GM06990 (cell line): ENCODE measurements around the gene STOML1.

Experiments
- DNase-seq: peaks from one replicate; pipeline ENCODE4 v3.0.0-alpha.2; 2011; ENCODE audit not compliant: insufficient read length; ENCODE audit errors: extremely low read depth
- H3K27me3 ChIP-seq: replicated peaks from 2 replicates; pipeline ENCODE4 v1.6.0; 2011; ENCODE audit warnings: low read length; ENCODE audit not compliant: control insufficient read depth, insufficient read depth
- H3K36me3 ChIP-seq: 2 replicates; pipeline ENCODE4 v1.5.1; 2011; ENCODE audit warnings: low read length; ENCODE audit not compliant: control insufficient read depth, insufficient read depth
- H3K4me3 ChIP-seq: replicated peaks from 2 replicates; pipeline ENCODE4 v1.5.1; 2011; ENCODE audit warnings: low read depth, mild to moderate bottlenecking, control low read depth, low read length
- CTCF ChIP-seq: IDR thresholded peaks from 2 replicates; pipeline ENCODE4 v1.5.1; 2011; ENCODE audit warnings: low read length, control low read depth, mild to moderate bottlenecking, inconsistent platforms; ENCODE audit not compliant: insufficient read depth, poor library complexity, severe bottlenecking

STOML1 gene

GRCh38 chr15:74011610-74012009, 19.5 kb upstream of the STOML1 start:
- no peaks in the 10 kb centered on the region for H3K27me3 ChIP-seq
- TF ChIP-seq CTCF = no peak
- no peak overlapping the region for H3K4me3 ChIP-seq
- no peak for DNase-seq
- H3K36me3 ChIP-seq = peaks cover 15% of the 10 kb centered on the region

GRCh38 chr15:74010929-74011540, 18.9 kb upstream of the STOML1 start:
- no peak for DNase-seq
- Histone ChIP-seq H3K27me3 (no peaks in the 10 kb centered on the region), H3K4me3 (no peak overlapping the region), H3K36me3 (peaks cover 15% of the 10 kb centered on the region)
- no peak for TF ChIP-seq CTCF

- no peak for DNase-seq
- H3K4me3 ChIP-seq = no peak overlapping the region
- peaks cover 12% of the 10 kb centered on the region for H3K36me3 ChIP-seq
- no peaks in the 10 kb centered on the region for H3K27me3 ChIP-seq
- no peak for TF ChIP-seq CTCF
These were observed 16.8 kb upstream of the STOML1 start for GRCh38 chr15:74008901-74009300.

GRCh38 chr15:74007820-74008371, 15.8 kb upstream of the STOML1 start:
- no peak for TF ChIP-seq CTCF
- DNase-seq = no peak
- no peak overlapping the region for H3K4me3 ChIP-seq
- H3K36me3 ChIP-seq = peaks cover 13% of the 10 kb centered on the region
- H3K27me3 ChIP-seq = no peaks in the 10 kb centered on the region

GRCh38 chr15:74006774-74007639, 14.9 kb upstream of the STOML1 start:
- TF ChIP-seq CTCF = no peak
- Histone ChIP-seq H3K27me3 (no peaks in the 10 kb centered on the region), H3K36me3 (peaks cover 14% of the 10 kb centered on the region), H3K4me3 (no peak overlapping the region; the same call in 1 of the 2 replicates)
- DNase-seq = no peak
